HepG2 (cell line): ENCODE data around the gene SMIM45.
A peak's percentile ranks its signal among the peaks of the same experiment; 100 is the strongest.

Experiments
- ATAC-seq: fragments of 200-7000 bp; cut with Tn5 transposase; 3 replicates; pipeline ENCODE4 v1.9.1; 2020; ENCODE audit warnings: mild to moderate bottlenecking, moderate library complexity
- BruUV-seq: library from RNA; stranded (reverse); fragments of 400-500 nt; replicated peaks from 2 replicates; lab custom pipeline; 2021; lab: Mats Ljungman, UMichigan
- CTCF ChIA-PET: fragments of 300-600 bp; formaldehyde crosslinking; extraction: SDS; loops from one replicate; lab custom pipeline; 2021; ENCODE audit warnings: low total read pairs, inconsistent platforms, low intra/inter-chr PET ratio; lab: Yijun Ruan, JAX
- POLR2A ChIA-PET: fragments of 350-600 bp; sonication (Branson Sonifier 250); formaldehyde crosslinking; loops from one replicate; lab custom pipeline; 2020; ENCODE audit warnings: antibody characterized with exemption, inconsistent platforms; lab: Yijun Ruan, JAX
- DNase-seq: peaks from one replicate; pipeline ENCODE4 v3.0.0-alpha.2; 2015; ENCODE audit warnings: low spot score
- FAIRE-seq: peaks from 3 replicates; lab custom pipeline; 2011; peaks lifted over from hg19 to GRCh38; lab: Jason Lieb, UNC
- H2AFZ ChIP-seq: one replicate; pipeline ENCODE4 v1.6.1; 2011; ENCODE audit warnings: low read length, inconsistent platforms
- H3K27ac ChIP-seq: fragments of 300-600 bp; 3 replicates; pipeline ENCODE4 v1.8.0; 2011; ENCODE audit warnings: mixed run types, mild to moderate bottlenecking, mixed read lengths, low read length, inconsistent platforms; ENCODE audit not compliant: insufficient read depth; ENCODE audit errors: extremely low read length
- H3K27me3 ChIP-seq, 2 experiments: fragments of 200-600 bp in 1 of 2; 2 replicates in 1 of 2; 3 replicates in 1 of 2; pipeline versions ENCODE4 v1.6.0 to v1.8.0; 2011; ENCODE audit warnings: low read length in 2 of 2, mild to moderate bottlenecking in 2 of 2, moderate library complexity in 2 of 2, inconsistent platforms in 1 of 2; ENCODE audit not compliant: insufficient read depth in 2 of 2, control insufficient read depth in 1 of 2
- H3K36me3 ChIP-seq, 2 experiments: fragments of 200-600 bp in 1 of 2; replicated peaks in 1 of 2; 2 replicates in 1 of 2; 3 replicates in 1 of 2; pipeline versions ENCODE4 v1.5.1 to v1.8.0; 2011; ENCODE audit warnings: low read length in 2 of 2, inconsistent platforms in 1 of 2; ENCODE audit not compliant: insufficient read depth in 2 of 2, control insufficient read depth in 1 of 2
- H3K4me1 ChIP-seq: 2 replicates; pipeline ENCODE4 v1.5.1; 2012; ENCODE audit warnings: low read length, inconsistent platforms; ENCODE audit not compliant: insufficient read depth
- H3K4me2 ChIP-seq: 2 replicates; pipeline ENCODE4 v1.6.0; 2011; ENCODE audit warnings: low read depth, low read length, inconsistent platforms
- H3K4me3 ChIP-seq, 3 experiments: fragments of 200-600 bp in 1 of 3; sonication (generic), shearing (Covaris generic) in 1 of 3; replicated peaks in 1 of 3; 2 replicates each; pipeline ENCODE4 v1.5.1; 2011 to 2016; ENCODE audit warnings: low read length in 3 of 3, inconsistent platforms in 2 of 3, low read depth in 2 of 3, mild to moderate bottlenecking in 2 of 3, control low read depth in 1 of 3, mixed read lengths in 1 of 3; ENCODE audit not compliant: insufficient read depth in 1 of 3
- H3K79me2 ChIP-seq: one replicate; pipeline ENCODE4 v1.6.1; 2011; ENCODE audit warnings: low read length, inconsistent platforms; ENCODE audit not compliant: insufficient read depth
- H3K9ac ChIP-seq: 2 replicates; pipeline ENCODE4 v1.6.0; 2011; ENCODE audit warnings: mild to moderate bottlenecking, low read depth, low read length, inconsistent platforms; ENCODE audit not compliant: insufficient read depth
- H3K9me3 ChIP-seq: 2 replicates; pipeline ENCODE4 v1.5.1; 2012; ENCODE audit warnings: mild to moderate bottlenecking, low read length
- H4K20me1 ChIP-seq: 2 replicates; pipeline ENCODE4 v1.6.0; 2011; ENCODE audit warnings: inconsistent platforms, mild to moderate bottlenecking, low read length, moderate library complexity; ENCODE audit not compliant: insufficient read depth
- AGO2 ChIP-seq: fragments of 200-400 bp; formaldehyde crosslinking; optimal IDR thresholded peaks from 2 replicates; pipeline ENCODE3; 2017; ENCODE audit warnings: mild to moderate bottlenecking, low read depth, low read length, moderate library complexity
- GRHL1 ChIP-seq: sonication (generic); formaldehyde crosslinking; conservative IDR thresholded peaks from 2 replicates; pipeline ENCODE4 v1.8.0; 2022; ENCODE audit warnings: missing genetic modification reagents
- HNRNPUL1 ChIP-seq: fragments of 200-400 bp; formaldehyde crosslinking; IDR thresholded peaks from 2 replicates; pipeline ENCODE4 v1.6.1; 2017; ENCODE audit warnings: low read depth, mild to moderate bottlenecking, low read length, moderate library complexity
- HOXA7 ChIP-seq: sonication (generic); formaldehyde crosslinking; IDR thresholded peaks from 2 replicates; pipeline ENCODE4 v1.8.1; 2022; ENCODE audit warnings: mild to moderate bottlenecking, missing genetic modification reagents, moderate library complexity
- ONECUT2 ChIP-seq: sonication (generic); formaldehyde crosslinking; IDR thresholded peaks from 2 replicates; pipeline ENCODE4 v1.4.0; 2020; ENCODE audit warnings: missing genetic modification reagents
- POGZ ChIP-seq: sonication (generic); formaldehyde crosslinking; IDR thresholded peaks from 2 replicates; pipeline ENCODE4 v1.4.0; 2020; ENCODE audit warnings: mild to moderate bottlenecking, missing genetic modification reagents
- ZBTB33 ChIP-seq: sonication (generic); formaldehyde crosslinking; IDR thresholded peaks from 2 replicates; pipeline ENCODE4 v1.4.0; 2020; ENCODE audit warnings: missing genetic modification reagents
- ZNF232 ChIP-seq: sonication (generic); formaldehyde crosslinking; IDR thresholded peaks from 2 replicates; pipeline ENCODE4 v1.4.0; 2020; ENCODE audit warnings: missing genetic modification reagents, borderline replicate concordance
- WGBS: methylation state at CpG from one replicate; pipeline ENCODE4 v1.1.6; 2017; ENCODE audit warnings: low lambda C conversion rate; 5-methylcytosine and 5-hydroxymethylcytosine counted together
- in situ Hi-C: cut with HindIII; loops from 2 replicates; pipeline ENCODE4 v1.10.0; 2017; ENCODE audit warnings: low pct_unique_long_range_greater_than_20kb; ENCODE audit not compliant: extremely low pct_ligation_motif_present
- intact Hi-C: fragments of 100-400 bp; cut with micrococcal nuclease; formaldehyde crosslinking; loops from one replicate; pipeline ENCODE4 v1.10.0; 2022; ENCODE audit not compliant: unreplicated experiment

Gene SMIM45

GRCh38 chr22:41947424-41948080 lies 4.4 kb upstream of the SMIM45 start (continued):
- no peak for TF ChIP-seq GRHL1 (CRISPR knock-in tag)
- no peak for TF ChIP-seq HNRNPUL1
- no peak for TF ChIP-seq AGO2
- TF ChIP-seq ZBTB33 (CRISPR knock-in tag): 0 out of 2 replicates have a peak, but pooled peaks have one; percentile 23
- no peak for TF ChIP-seq HOXA7
- TF ChIP-seq ONECUT2 (CRISPR knock-in tag): no peak

DNA sequence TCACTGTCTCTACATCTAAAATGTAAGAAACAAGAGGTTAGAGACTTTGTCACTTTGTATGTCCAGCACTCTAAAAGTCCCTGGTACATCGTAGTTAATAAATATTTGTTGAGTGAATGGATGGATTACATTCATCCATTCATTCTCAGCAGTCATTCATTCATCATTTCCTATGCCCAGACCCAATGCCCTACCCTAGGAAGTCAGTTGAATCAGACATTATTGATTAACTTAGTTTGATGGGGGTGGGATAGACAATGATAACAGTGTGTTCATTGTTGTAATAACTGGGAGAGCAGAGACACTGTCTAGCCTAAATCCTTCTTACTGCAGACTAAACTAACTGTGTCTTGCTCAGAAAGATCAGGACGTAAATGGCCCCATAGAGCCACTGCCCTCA lies 3.8 kb upstream of the SMIM45 start:
- POLR2A ChIA-PET: interaction anchor here (0.7 kb wide), 1 partner anchor 132 kb away, joined by 3 read pairs; no protein-coding TSS in a partner anchor
- H3K36me3 ChIP-seq: peaks cover 2 to 18% of the 10 kb centered on the region in 2 experiments; a peak in 3 of 5 replicates
- H3K27ac ChIP-seq: no peak overlapping the region
- intact Hi-C loops (no loop called here), in situ Hi-C loops (no loop called here)
- H3K79me2 ChIP-seq: peaks cover 13% of the 10 kb centered on the region
- TF ChIP-seq POGZ (CRISPR knock-in tag) (no peak), ZNF232 (CRISPR knock-in tag) (no peak)
- no peak for FAIRE-seq
- 57% methylated on average over 2 of the region's 2 CpGs for WGBS
- H3K4me2 ChIP-seq: peak overlapping the region; percentile 95
- no peak overlapping the region for H2AFZ ChIP-seq
- H4K20me1 ChIP-seq: no peaks in the 10 kb centered on the region
- H3K9ac ChIP-seq: no peak overlapping the region
- H3K9me3 ChIP-seq: no peaks in the 10 kb centered on the region
- peaks cover 71% of the 10 kb centered on the region for H3K4me1 ChIP-seq
- CTCF ChIA-PET: no interaction called here
- peak overlapping the region in 1 of 3 experiments; percentile 79; a peak in 2 of 6 replicates for H3K4me3 ChIP-seq
- peak; percentile 45 for DNase-seq
- no peaks in the 10 kb centered on the region for H3K27me3 ChIP-seq
- BruUV-seq: no TSS peak
- ATAC-seq: no peak
